Effector memory CD8-positive, alpha-beta T cell (primary cell): ENCODE results near the gene PCDHB13.
"Not testable (repeated sequence)": the region's sequence is repeated elsewhere in the genome, so short reads cannot be mapped to it uniquely, and the experiment has no call there.

Experiments used
- ATAC-seq: fragments of 150-1000 bp; cut with Tn5 transposase; replicated peaks from 2 replicates; pipeline ENCODE4 v1.10.0; 2021; ENCODE audit warnings: mild to moderate bottlenecking, moderate library complexity
- DNase-seq, 3 experiments: peaks; one replicate each; pipeline ENCODE4 v3.0.0; 2021
- H3K27ac Mint-ChIP-seq, 2 donors: one replicate each; pipeline ENCODE4 v1.8.0; 2022; ENCODE audit warnings: mild to moderate bottlenecking in 2 of 2, mixed read lengths in 2 of 2, moderate library complexity in 2 of 2
- H3K27me3 Mint-ChIP-seq, 2 donors: one replicate each; pipeline ENCODE4 v1.8.0; 2022; ENCODE audit warnings: mixed read lengths in 2 of 2
- H3K36me3 Mint-ChIP-seq: one replicate; pipeline ENCODE4 v1.8.0; 2022; ENCODE audit warnings: mild to moderate bottlenecking, moderate library complexity, mixed read lengths; ENCODE audit not compliant: insufficient read depth
- H3K4me1 Mint-ChIP-seq, 2 donors: one replicate each; pipeline ENCODE4 v1.8.0; 2022; ENCODE audit warnings: low read depth in 2 of 2, mixed read lengths in 2 of 2
- H3K4me3 Mint-ChIP-seq, 2 donors: one replicate each; pipeline ENCODE4 v1.8.0; 2022; ENCODE audit warnings: mild to moderate bottlenecking in 2 of 2, mixed read lengths in 2 of 2, moderate library complexity in 2 of 2
- H3K9me3 Mint-ChIP-seq, 2 donors: one replicate each; pipeline ENCODE4 v1.8.0; 2022; ENCODE audit warnings: mixed read lengths in 2 of 2
- total RNA-seq, 9 experiments: gene quantifications; one replicate each; lab custom pipeline; 2026; lab: John Stamatoyannopoulos, UW

PCDHB13 gene
- 0 to 0.61 (median 0.13) reads per million in 9 experiments for total RNA-seq

DNA sequence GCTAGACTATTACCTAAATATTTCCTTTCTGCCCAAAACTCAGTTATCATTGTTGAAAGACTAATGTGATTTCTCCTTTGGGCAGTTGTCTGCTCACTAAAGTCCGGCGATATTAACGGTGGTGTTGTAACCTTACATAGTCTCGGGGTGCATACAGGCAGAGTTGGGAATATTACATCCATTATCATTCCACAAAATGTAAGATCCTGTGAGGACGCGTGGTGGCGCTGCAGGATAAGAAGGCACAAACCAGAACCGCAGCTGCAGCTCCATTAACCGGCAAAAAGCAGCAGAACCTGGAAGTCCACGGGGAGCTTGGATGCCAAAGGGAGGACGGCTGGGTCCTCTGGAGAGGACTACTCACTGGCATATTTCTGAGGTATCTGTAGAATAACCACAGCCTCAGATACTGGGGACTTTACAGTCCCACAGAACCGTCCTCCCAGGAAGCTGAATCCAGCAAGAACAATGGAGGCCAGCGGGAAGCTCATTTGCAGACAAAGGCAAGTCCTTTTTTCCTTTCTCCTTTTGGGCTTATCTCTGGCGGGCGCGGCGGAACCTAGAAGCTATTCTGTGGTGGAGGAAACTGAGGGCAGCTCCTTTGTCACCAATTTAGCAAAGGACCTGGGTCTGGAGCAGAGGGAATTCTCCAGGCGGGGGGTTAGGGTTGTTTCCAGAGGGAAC, at the start of gene PCDHB13:
Gene PCDHB13 (plus strand): TSS at position 264 of the 684 bp plus-strand sequence. CDS start 205 bp downstream, at position 469.
- H3K4me3 Mint-ChIP-seq: peak within 1 kb of the TSS; percentile 22 to 58
- not testable (repeated sequence) for H3K4me1 Mint-ChIP-seq, DNase-seq

DNA sequence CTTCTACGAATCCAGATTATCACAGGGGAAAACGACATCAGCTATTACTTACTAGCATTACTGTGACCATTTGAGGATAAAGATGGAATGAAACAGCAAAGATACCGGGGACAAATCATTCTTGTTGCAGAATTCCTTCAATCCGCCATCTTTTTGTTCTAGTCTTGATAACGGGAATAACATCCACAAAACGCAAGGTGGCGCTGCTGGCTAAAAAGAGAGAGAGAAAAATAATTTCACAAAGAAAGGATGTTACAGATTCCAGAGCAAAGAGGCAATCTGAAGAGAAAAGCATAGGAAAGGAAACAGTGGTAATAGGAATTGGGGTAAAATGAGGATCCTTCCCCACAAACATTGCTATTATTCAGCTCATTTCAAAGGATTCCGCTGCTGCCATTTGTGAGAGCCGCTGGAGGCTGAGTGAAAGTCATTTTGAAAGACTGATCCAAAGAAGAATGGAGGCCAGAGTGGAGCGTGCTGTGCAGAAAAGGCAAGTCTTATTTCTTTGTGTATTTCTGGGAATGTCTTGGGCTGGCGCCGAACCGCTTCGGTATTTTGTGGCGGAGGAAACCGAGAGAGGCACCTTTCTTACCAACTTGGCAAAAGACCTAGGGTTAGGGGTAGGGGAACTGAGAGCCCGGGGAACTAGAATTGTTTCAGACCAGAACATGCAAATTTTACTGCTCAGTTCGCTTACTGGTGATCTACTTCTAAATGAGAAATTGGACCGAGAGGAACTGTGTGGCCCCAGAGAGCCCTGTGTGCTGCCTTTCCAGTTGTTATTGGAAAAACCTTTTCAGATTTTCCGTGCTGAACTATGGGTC, 41.1 kb upstream of the PCDHB13 start, which contains the start of gene PCDHB7:
Gene PCDHB7 (plus strand): TSS at position 264 of the 824 bp plus-strand sequence. CDS start 192 bp downstream, at position 456.
- peaks cover 8% of the 10 kb centered on the region for H3K36me3 Mint-ChIP-seq
- no peak within 1 kb of the TSS for H3K27ac Mint-ChIP-seq
- H3K27me3 Mint-ChIP-seq: peaks cover 25 to 42% of the 10 kb centered on the region in 2 donors
- no peak for ATAC-seq
- peaks cover 4 to 7% of the 10 kb centered on the region in 2 donors for H3K4me1 Mint-ChIP-seq
- peaks cover 1 to 14% of the 10 kb centered on the region in 2 donors for H3K9me3 Mint-ChIP-seq
- no peak within 1 kb of the TSS for H3K4me3 Mint-ChIP-seq
- DNase-seq: no peak

More for the DNA sequence above, at the start of gene PCDHB13:
- not testable (repeated sequence) for ATAC-seq, H3K27ac Mint-ChIP-seq, H3K36me3 Mint-ChIP-seq, H3K9me3 Mint-ChIP-seq
- H3K27me3 Mint-ChIP-seq: peaks cover 40 to 41% of the 10 kb centered on the region in 2 donors

DNA sequence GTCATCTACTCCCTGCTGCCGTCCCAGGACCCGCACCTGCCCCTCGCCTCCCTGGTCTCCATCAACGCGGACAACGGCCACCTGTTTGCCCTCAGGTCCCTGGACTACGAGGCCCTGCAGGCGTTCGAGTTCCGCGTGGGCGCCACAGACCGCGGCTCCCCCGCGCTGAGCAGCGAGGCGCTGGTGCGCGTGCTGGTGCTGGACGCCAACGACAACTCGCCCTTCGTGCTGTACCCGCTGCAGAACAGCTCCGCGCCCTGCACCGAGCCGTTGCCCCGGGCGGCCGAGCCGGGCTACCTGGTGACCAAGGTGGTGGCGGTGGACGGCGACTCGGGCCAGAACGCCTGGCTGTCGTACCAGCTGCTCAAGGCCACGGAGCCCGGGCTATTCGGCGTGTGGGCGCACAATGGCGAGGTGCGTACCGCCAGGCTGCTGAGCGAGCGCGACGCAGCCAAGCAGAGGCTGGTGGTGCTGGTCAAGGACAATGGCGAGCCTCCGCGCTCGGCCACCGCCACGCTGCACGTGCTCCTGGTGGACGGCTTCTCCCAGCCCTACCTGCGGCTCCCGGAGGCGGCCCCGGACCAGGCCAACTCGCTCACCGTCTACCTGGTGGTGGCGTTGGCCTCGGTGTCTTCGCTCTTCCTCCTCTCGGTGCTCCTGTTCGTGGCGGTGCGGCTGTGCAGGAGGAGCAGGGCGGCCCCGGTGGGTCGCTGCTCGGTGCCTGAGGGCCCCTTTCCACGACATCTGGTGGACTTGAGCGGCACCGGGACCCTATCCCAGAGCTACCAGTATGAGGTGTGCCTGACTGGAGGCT, 39.2 kb upstream of the PCDHB13 start:
- not testable (repeated sequence) for ATAC-seq, DNase-seq, H3K36me3 Mint-ChIP-seq, H3K27ac Mint-ChIP-seq, H3K9me3 Mint-ChIP-seq, H3K4me3 Mint-ChIP-seq, H3K4me1 Mint-ChIP-seq
- peaks cover 10 to 23% of the 10 kb centered on the region in 2 donors for H3K27me3 Mint-ChIP-seq

DNA sequence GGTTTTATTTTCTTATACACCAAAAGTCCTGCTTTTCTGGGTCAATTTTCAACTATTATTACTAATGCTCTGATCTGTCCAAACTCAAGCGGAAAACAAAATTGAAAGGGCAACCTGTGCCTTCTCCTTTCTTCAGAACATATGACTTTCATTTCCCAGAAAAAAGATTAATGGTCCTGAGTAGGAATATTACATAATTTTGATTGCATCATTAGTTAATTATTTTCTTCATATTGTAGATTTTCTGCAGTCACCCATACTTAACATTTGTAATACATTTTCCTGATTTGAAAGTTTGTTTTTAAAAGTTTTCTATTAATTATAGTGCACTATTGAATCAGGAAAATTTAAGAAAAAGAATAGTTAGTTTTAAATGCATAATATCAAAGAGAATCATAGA, 37.8 kb upstream of the PCDHB13 start:
- Mint-ChIP-seq H3K4me3 (no peak overlapping the region), H3K36me3 (peaks cover 8% of the 10 kb centered on the region), H3K9me3 (peaks cover 0 to 7% of the 10 kb centered on the region in 2 donors), H3K27me3 (peaks cover 10 to 13% of the 10 kb centered on the region in 2 donors), H3K4me1 (peaks cover 4 to 7% of the 10 kb centered on the region in 2 donors), H3K27ac (no peak overlapping the region)
- ATAC-seq: no peak
- DNase-seq: no peak

DNA sequence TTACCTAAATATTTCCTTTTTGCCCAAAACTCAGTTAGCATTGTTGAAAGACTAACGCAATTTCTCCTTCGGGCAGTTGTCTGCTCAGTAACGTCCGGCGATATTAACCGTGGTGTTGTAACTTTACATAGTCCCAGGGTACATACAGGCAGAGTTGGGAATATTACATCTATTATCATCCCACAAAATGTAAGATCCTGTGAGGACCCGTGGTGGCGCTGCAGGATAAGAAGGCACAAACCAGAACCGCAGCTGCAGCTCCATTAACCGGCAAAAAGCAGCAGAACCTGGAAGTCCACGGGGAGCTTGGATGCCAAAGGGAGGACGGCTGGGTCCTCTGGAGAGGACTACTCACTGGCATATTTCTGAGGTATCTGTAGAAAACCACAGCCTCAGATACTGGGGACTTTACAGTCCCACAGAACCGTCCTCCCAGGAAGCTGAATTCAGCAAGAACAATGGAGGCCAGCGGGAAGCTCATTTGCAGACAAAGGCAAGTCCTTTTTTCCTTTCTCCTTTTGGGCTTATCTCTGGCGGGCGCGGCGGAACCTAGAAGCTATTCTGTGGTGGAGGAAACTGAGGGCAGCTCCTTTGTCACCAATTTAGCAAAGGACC, 36.0 kb upstream of the PCDHB13 start, which contains the start of gene PCDHB8:
Gene PCDHB8 (plus strand): TSS at position 214 of the 615 bp plus-strand sequence. CDS start 245 bp downstream, at position 459.
- not testable (repeated sequence) for H3K36me3 Mint-ChIP-seq, ATAC-seq, DNase-seq, H3K9me3 Mint-ChIP-seq, H3K4me1 Mint-ChIP-seq, H3K27ac Mint-ChIP-seq, H3K4me3 Mint-ChIP-seq
- peaks cover 14 to 18% of the 10 kb centered on the region in 2 donors for H3K27me3 Mint-ChIP-seq

DNA sequence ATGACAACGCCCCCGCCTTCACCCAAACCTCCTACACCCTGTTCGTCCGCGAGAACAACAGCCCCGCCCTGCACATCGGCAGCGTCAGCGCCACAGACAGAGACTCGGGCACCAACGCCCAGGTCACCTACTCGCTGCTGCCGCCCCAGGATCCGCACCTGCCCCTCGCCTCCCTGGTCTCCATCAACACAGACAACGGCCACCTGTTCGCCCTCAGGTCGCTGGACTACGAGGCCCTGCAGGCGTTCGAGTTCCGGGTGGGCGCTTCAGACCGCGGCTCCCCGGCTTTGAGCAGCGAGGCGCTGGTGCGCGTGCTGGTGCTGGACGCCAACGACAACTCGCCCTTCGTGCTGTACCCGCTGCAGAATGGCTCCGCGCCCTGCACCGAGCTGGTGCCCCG, 34.3 kb upstream of the PCDHB13 start:
- peaks cover 22 to 29% of the 10 kb centered on the region in 2 donors for H3K27me3 Mint-ChIP-seq
- not testable (repeated sequence) for H3K4me1 Mint-ChIP-seq, H3K27ac Mint-ChIP-seq, DNase-seq, H3K9me3 Mint-ChIP-seq, ATAC-seq, H3K4me3 Mint-ChIP-seq, H3K36me3 Mint-ChIP-seq

DNA sequence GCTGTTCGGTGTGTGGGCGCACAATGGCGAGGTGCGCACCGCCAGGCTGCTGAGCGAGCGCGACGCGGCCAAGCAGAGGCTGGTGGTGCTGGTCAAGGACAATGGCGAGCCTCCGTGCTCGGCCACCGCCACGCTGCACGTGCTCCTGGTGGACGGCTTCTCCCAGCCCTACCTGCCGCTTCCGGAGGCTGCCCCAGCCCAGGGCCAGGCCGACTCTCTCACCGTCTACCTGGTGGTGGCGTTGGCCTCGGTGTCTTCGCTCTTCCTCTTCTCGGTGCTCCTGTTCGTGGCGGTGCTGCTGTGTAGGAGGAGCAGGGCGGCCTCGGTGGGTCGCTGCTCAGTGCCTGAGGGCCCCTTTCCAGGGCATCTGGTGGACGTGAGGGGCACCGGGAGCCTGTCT, 33.8 kb upstream of the PCDHB13 start:
- DNase-seq, ATAC-seq, H3K9me3 Mint-ChIP-seq, H3K4me3 Mint-ChIP-seq, H3K36me3 Mint-ChIP-seq, H3K4me1 Mint-ChIP-seq, H3K27ac Mint-ChIP-seq: not testable (repeated sequence)
- H3K27me3 Mint-ChIP-seq: peaks cover 27 to 34% of the 10 kb centered on the region in 2 donors

DNA sequence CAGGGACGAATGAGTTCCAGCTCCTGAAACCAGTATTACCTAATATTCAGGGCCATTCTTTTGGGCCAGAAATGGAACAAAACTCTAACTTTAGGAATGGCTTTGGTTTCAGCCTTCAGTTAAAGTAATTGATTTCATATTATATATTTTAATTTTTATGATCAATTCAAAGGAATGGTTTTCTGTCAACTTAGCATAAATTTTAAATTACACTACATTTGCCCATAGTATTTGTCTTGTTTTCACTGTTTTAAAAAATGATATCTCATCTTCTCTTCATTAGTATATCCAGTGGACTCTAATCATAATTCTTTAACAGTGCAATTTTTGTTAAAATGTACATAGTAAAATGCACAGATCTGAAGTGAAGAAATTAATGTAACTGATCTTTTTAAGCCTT, 33.4 kb upstream of the PCDHB13 start:
- ATAC-seq: no peak
- Mint-ChIP-seq H3K27ac (no peak overlapping the region), H3K27me3 (peaks cover 32 to 38% of the 10 kb centered on the region in 2 donors), H3K4me3 (no peak overlapping the region), H3K36me3 (no peaks in the 10 kb centered on the region), H3K4me1 (no peaks in the 10 kb centered on the region), H3K9me3 (peaks cover 0 to 1% of the 10 kb centered on the region in 2 donors)
- DNase-seq: no peak

DNA sequence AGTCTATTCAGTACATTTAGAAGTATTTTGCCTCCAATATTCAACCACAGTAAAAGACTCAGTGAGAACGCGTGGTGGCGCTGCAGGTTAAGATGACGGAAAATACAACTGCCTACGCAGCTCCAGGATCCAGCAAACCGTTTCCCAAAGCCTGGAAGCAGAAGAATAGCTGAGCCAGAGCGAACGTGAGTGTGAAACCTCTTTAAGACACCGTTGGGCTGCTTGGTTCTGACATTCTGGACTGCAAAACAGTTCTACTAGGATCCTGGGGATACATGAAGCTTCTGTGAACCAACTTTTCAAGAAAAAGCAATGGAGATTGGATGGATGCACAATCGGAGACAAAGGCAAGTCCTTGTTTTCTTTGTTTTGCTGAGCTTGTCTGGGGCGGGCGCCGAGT, 31.5 kb upstream of the PCDHB13 start, which contains the start of gene PCDHB16:
Gene PCDHB16 (plus strand): TSS at position 140 of the 400 bp plus-strand sequence. CDS start 173 bp downstream, at position 313.
- no peak for ATAC-seq
- peaks cover 5% of the 10 kb centered on the region in 2 donors for H3K4me1 Mint-ChIP-seq
- no peak within 1 kb of the TSS for H3K4me3 Mint-ChIP-seq
- H3K36me3 Mint-ChIP-seq: no peaks in the 10 kb centered on the region
- no peak for DNase-seq
- H3K27me3 Mint-ChIP-seq: peaks cover 32 to 53% of the 10 kb centered on the region in 2 donors
- H3K9me3 Mint-ChIP-seq: peaks cover 0 to 1% of the 10 kb centered on the region in 2 donors
- H3K27ac Mint-ChIP-seq: no peak within 1 kb of the TSS

DNA sequence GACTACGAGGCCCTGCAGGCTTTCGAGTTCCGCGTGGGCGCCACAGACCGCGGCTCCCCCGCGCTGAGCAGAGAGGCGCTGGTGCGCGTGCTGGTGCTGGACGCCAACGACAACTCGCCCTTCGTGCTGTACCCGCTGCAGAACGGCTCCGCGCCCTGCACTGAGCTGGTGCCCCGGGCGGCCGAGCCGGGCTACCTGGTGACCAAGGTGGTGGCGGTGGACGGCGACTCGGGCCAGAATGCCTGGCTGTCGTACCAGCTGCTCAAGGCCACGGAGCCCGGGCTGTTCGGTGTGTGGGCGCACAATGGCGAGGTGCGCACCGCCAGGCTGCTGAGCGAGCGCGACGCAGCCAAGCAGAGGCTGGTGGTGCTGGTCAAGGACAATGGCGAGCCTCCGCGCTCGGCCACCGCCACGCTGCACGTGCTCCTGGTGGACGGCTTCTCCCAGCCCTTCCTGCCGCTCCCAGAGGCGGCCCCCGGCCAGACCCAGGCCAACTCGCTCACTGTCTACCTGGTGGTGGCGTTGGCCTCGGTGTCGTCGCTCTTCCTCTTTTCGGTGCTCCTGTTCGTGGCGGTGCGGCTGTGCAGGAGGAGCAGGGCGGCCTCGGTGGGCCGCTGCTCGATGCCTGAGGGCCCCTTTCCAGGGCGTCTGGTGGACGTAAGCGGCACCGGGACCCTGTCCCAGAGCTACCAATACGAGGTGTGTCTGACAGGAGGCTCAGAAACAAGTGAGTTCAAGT, 29.4 kb upstream of the PCDHB13 start:
- H3K4me3 Mint-ChIP-seq, H3K36me3 Mint-ChIP-seq, H3K27ac Mint-ChIP-seq, H3K4me1 Mint-ChIP-seq, ATAC-seq, DNase-seq, H3K9me3 Mint-ChIP-seq: not testable (repeated sequence)
- peaks cover 45 to 67% of the 10 kb centered on the region in 2 donors for H3K27me3 Mint-ChIP-seq

DNA sequence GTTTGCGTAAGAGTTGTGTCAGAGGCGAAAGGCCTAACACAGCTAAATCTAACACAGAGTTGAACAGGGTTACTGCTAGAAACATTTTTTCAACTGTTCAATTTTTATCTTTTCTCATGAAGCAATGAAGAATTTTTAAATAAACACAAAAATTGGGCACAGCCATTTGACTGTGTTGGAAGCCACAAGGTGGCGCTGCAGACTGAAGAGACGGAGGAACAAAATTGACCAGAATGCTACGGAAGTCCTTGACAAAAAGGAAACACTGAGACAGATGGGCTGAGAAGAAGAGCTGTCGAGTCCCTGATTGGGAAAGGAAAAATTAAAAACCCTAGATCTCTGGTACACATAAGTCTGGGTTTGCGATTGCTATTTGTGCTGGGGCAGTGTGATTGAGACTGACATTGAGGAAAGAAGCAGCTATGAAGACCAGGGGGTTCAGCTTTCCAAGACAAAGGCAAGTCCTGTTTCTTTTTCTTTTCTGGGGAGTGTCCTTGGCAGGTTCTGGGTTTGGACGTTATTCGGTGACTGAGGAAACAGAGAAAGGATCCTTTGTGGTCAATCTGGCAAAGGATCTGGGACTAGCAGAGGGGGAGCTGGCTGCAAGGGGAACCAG, 26.7 kb upstream of the PCDHB13 start, which contains the start of gene PCDHB9:
Gene PCDHB9 (plus strand): TSS at position 265 of the 616 bp plus-strand sequence. CDS start 158 bp downstream, at position 423.
- DNase-seq: peak in 2 of 3 experiments; percentile 12 to 14
- H3K9me3 Mint-ChIP-seq: peaks cover 0 to 1% of the 10 kb centered on the region in 2 donors
- peak within 1 kb of the TSS; percentile 46 to 60 for H3K4me3 Mint-ChIP-seq

More for the DNA sequence above, 26.7 kb upstream of the PCDHB13 start, which contains the start of gene PCDHB9:
- Mint-ChIP-seq H3K27ac (no peak within 1 kb of the TSS), H3K27me3 (peaks cover 54 to 80% of the 10 kb centered on the region in 2 donors), H3K36me3 (no peaks in the 10 kb centered on the region), H3K4me1 (peaks cover 8% of the 10 kb centered on the region in 2 donors)
- peak; percentile 42 for ATAC-seq
